Keratinocyte (primary cell): ENCODE data around the gene ERFL. TPM values are rescaled to one million over a fixed set of nuclear protein-coding genes. Genes with fewer than 3 reads are reported as not detected.

ENCODE experiments used
- DNase-seq: peaks from one replicate; pipeline ENCODE4 v3.0.0-alpha.2; 2011; ENCODE audit warnings: low read depth, missing footprints, low spot score
- FAIRE-seq: peaks from 2 replicates; lab custom pipeline; 2011; peaks lifted over from hg19 to GRCh38; lab: Jason Lieb, UNC
- H2AFZ ChIP-seq: 2 replicates; pipeline ENCODE4 v1.6.0; 2012; ENCODE audit warnings: low read length, control low read depth, inconsistent platforms; ENCODE audit not compliant: control insufficient read depth
- H3K27ac ChIP-seq: 2 replicates; pipeline ENCODE4 v1.5.1; 2011; ENCODE audit warnings: low read length; ENCODE audit not compliant: control insufficient read depth, insufficient read depth
- H3K27me3 ChIP-seq: 3 replicates; pipeline ENCODE4 v1.6.0; 2011; ENCODE audit warnings: low read length; ENCODE audit not compliant: control insufficient read depth, insufficient read depth; ENCODE audit errors: extremely low read depth
- H3K36me3 ChIP-seq, 2 experiments: 2 replicates in 1 of 2; 3 replicates in 1 of 2; pipeline ENCODE4 v1.5.1; 2011; ENCODE audit warnings: low read length in 2 of 2, mild to moderate bottlenecking in 1 of 2; ENCODE audit not compliant: control insufficient read depth in 2 of 2, insufficient read depth in 2 of 2; ENCODE audit errors: extremely low read depth in 1 of 2
- H3K4me1 ChIP-seq: 3 replicates; pipeline ENCODE4 v1.5.1; 2011; ENCODE audit warnings: low read length; ENCODE audit not compliant: control insufficient read depth, insufficient read depth; ENCODE audit errors: extremely low read depth
- H3K4me2 ChIP-seq: 3 replicates; pipeline ENCODE4 v1.6.0; 2011; ENCODE audit warnings: low read depth, low read length; ENCODE audit not compliant: control insufficient read depth, insufficient read depth; ENCODE audit errors: extremely low read depth
- H3K4me3 ChIP-seq, 3 experiments: fragments of 200-600 bp in 1 of 3; sonication (generic) in 1 of 3; 2 replicates in 2 of 3; 3 replicates in 1 of 3; pipeline ENCODE4 v1.5.1; 2011 to 2016; ENCODE audit warnings: low read length in 3 of 3, mild to moderate bottlenecking in 3 of 3, control low read depth in 2 of 3, inconsistent platforms in 1 of 3, low read depth in 1 of 3, mixed read lengths in 1 of 3, mixed run types in 1 of 3, moderate library complexity in 1 of 3; ENCODE audit not compliant: control insufficient read depth in 2 of 3, insufficient read depth in 2 of 3; ENCODE audit errors: extremely low read depth in 1 of 3
- H3K79me2 ChIP-seq: 2 replicates; pipeline ENCODE4 v1.6.0; 2012; ENCODE audit warnings: low read length; ENCODE audit not compliant: control insufficient read depth, insufficient read depth
- H3K9ac ChIP-seq: 3 replicates; pipeline ENCODE4 v1.6.0; 2011; ENCODE audit warnings: low read length; ENCODE audit not compliant: control insufficient read depth, insufficient read depth; ENCODE audit errors: extremely low read depth
- H3K9me1 ChIP-seq: 3 replicates; pipeline ENCODE4 v1.6.0; 2011; ENCODE audit warnings: low read length; ENCODE audit not compliant: control insufficient read depth, insufficient read depth; ENCODE audit errors: extremely low read depth
- H3K9me3 ChIP-seq: 2 replicates; pipeline ENCODE4 v1.5.1; 2012; ENCODE audit warnings: low read depth, low read length; ENCODE audit not compliant: control insufficient read depth
- H4K20me1 ChIP-seq: 3 replicates; pipeline ENCODE4 v1.6.0; 2011; ENCODE audit warnings: low read length; ENCODE audit not compliant: control insufficient read depth, insufficient read depth; ENCODE audit errors: extremely low read depth
- EZH2 ChIP-seq: IDR thresholded peaks from one replicate; pipeline ENCODE4 v1.6.1; 2012; ENCODE audit warnings: inconsistent platforms, mild to moderate bottlenecking, low read length, moderate library complexity
- dilution Hi-C: fragments of 300-500 bp; cut with MboI; formaldehyde crosslinking; loops from one replicate; pipeline ENCODE4 v1.7.0; 2020; ENCODE audit warnings: low sequenced_read_pairs; ENCODE audit not compliant: extremely low pct_ligation_motif_present
- polyA plus RNA-seq, 5 experiments: library from polyadenylated mRNA; depleted of rRNA in 3 of 5; stranded (reverse) in 3 of 5; stranded (forward) in 1 of 5; unstranded in 1 of 5; fragments of >200 nt; gene quantifications; 1 replicate in 1 of 5; 2 replicates in 3 of 5; 3 replicates in 1 of 5; pipeline versions ENCODE4 v1.2.1 to v1.2.3, GENCODE V29; 2011 to 2012; ENCODE audit warnings: missing spikeins in 2 of 5, low read depth in 1 of 5, low replicate concordance in 1 of 5
- TF ChIP-seq, protein P1 (sequence below), 3 experiments: IDR thresholded peaks in 1 of 3; conservative IDR thresholded peaks in 1 of 3; optimal IDR thresholded peaks in 1 of 3; 2 replicates in 2 of 3; 3 replicates in 1 of 3; pipeline versions ENCODE3 to v1.5.1; 2011; ENCODE audit warnings: low read length in 3 of 3, mild to moderate bottlenecking in 3 of 3, moderate library complexity in 2 of 3, control low read depth in 1 of 3, inconsistent platforms in 1 of 3; ENCODE audit not compliant: insufficient read depth in 2 of 3; ENCODE audit errors: extremely low read depth in 1 of 3

The ERFL gene
- polyA plus RNA-seq, 1 donor (not counting 4 experiments of a cell fraction or from before 2014, with no cell fraction given) = not detected

DNA sequence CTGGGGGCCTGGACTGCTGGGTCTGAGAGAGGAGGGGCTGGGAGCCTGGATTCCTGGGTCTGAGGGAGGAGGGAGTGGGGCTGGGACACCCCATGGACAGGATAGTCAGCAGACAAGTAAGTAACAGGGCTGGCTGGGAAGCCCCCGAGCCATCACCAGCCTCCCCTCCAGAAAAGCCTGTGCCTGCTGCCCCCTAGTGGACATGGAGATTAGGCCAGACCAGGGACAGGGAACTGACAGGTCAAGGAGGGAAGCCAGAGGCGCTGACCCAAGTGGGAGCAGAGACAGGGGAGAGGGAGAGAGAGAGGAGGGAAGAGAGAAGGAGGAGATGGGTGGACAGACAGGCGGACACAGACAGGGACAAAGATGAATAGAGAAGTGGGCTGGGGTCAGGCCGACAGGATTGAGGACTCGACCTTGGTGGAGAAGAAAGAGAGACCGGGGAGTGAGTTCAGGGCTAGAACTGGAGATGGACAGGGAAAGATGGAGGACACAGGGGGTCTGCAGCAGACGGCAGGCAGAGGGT lies 6.7 kb upstream of the ERFL start:
- Histone ChIP-seq H2AFZ (no peak overlapping the region), H3K36me3 (no peaks in the 10 kb centered on the region), H3K27ac (no peak overlapping the region), H3K4me2 (no peak overlapping the region), H3K9ac (no peak overlapping the region), H3K4me1 (peaks cover 15% of the 10 kb centered on the region), H3K9me1 (no peaks in the 10 kb centered on the region), H3K9me3 (no peaks in the 10 kb centered on the region), H4K20me1 (peaks cover 3% of the 10 kb centered on the region), H3K4me3 (no peak overlapping the region), H3K79me2 (no peaks in the 10 kb centered on the region), H3K27me3 (peaks cover 77% of the 10 kb centered on the region)
- DNase-seq (no peak), FAIRE-seq (peak; percentile 65)
- TF ChIP-seq, protein P1, sequence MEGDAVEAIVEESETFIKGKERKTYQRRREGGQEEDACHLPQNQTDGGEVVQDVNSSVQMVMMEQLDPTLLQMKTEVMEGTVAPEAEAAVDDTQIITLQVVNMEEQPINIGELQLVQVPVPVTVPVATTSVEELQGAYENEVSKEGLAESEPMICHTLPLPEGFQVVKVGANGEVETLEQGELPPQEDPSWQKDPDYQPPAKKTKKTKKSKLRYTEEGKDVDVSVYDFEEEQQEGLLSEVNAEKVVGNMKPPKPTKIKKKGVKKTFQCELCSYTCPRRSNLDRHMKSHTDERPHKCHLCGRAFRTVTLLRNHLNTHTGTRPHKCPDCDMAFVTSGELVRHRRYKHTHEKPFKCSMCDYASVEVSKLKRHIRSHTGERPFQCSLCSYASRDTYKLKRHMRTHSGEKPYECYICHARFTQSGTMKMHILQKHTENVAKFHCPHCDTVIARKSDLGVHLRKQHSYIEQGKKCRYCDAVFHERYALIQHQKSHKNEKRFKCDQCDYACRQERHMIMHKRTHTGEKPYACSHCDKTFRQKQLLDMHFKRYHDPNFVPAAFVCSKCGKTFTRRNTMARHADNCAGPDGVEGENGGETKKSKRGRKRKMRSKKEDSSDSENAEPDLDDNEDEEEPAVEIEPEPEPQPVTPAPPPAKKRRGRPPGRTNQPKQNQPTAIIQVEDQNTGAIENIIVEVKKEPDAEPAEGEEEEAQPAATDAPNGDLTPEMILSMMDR (optimal IDR thresholded peaks at IDR 0.05 in 1 of 3, IDR thresholded peaks at IDR 0.05 in 1 of 3, conservative IDR thresholded peaks at IDR 0.05 in 1 of 3; ENCODE audit: extremely low read depth in 1 of 3, insufficient read depth in 2 of 3, low read length in 3 of 3) = peak; percentile 79 to 95 (median 93)
- TF ChIP-seq EZH2 = no peak
- dilution Hi-C loops = no loop called here

DNA sequence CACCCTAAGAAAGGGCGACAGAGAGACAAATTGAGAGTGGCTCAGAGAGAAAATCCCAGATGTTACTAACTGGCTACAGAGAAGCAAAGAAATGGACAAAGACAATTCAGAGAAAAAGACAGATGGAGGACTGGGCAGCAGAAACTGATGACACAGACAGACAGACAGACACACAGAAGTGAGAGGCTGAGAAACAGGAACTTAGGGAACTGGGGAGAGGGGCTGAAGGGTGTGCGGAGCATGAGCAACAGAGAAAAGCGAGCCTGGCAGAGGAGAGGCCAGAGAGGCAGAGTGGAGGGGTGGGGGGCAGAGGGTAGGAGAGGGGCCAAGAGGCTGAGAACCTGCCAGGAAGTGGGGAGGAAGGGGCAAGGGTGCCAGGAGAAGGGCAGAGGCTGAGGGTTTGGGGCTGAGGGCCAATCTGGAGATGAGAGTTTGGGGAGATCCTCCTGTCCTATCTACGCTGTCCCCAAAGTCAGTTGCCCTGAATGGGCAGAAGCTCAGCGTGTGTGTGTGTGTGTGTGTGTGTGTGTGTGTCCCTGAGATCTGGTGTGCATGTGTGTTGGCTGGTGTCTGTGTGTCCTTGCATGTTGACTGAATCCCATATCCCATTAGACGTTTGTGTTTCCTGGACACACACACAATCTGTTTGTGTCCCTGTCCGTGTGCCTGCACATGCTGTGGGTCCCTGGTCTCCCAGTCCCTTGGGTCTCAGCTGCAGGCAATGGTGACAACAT lies 5.6 kb upstream of the ERFL start:
- Histone ChIP-seq H3K9ac (no peak overlapping the region), H3K4me3 (no peak overlapping the region), H2AFZ (no peak overlapping the region), H3K36me3 (no peaks in the 10 kb centered on the region), H3K27me3 (peaks cover 84% of the 10 kb centered on the region), H3K79me2 (no peaks in the 10 kb centered on the region), H3K4me2 (no peak overlapping the region), H3K27ac (no peak overlapping the region), H3K9me3 (no peaks in the 10 kb centered on the region), H3K4me1 (peaks cover 17% of the 10 kb centered on the region), H3K9me1 (no peaks in the 10 kb centered on the region), H4K20me1 (peaks cover 3% of the 10 kb centered on the region)
- FAIRE-seq (peak; percentile 46), DNase-seq (no peak)
- dilution Hi-C loops = no loop called here
- TF ChIP-seq, protein P1 (optimal IDR thresholded peaks at IDR 0.05 in 1 of 3, IDR thresholded peaks at IDR 0.05 in 1 of 3, conservative IDR thresholded peaks at IDR 0.05 in 1 of 3; ENCODE audit: extremely low read depth in 1 of 3, insufficient read depth in 2 of 3, low read length in 3 of 3) = no peak
- TF ChIP-seq EZH2 = no peak
